ENCODE data around the gene NRXN3.

NRXN3 gene

DNA sequence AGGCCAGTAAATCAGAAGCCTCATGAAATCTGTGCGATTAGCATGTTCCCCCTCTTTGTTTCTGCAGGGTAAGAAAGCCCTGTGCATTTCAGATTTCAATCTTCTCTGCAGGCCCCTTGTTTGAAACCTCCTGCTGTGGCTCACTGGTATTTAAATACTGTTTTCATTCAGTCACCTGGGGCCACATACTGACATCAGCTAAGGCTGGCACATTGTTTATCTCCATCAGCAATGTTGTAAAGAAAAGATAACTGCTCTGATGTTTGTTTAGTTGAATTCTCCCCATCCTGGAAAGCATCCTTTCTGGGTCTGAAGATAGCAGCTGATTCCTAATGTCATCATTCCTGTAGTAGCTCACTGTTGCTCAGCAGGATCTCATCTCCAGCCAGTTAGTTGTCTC, 554.9 kb downstream of the NRXN3 start:
- H3K9me3 Mint-ChIP-seq = no peaks in the 10 kb centered on the region
- H3K4me3 Mint-ChIP-seq = no peak overlapping the region
- H3K27me3 Mint-ChIP-seq (ENCODE audit: low read depth) = no peaks in the 10 kb centered on the region
- H3K27ac Mint-ChIP-seq = no peak overlapping the region
- no peaks in the 10 kb centered on the region for H3K36me3 Mint-ChIP-seq (ENCODE audit: low read depth)
- H3K4me1 Mint-ChIP-seq (ENCODE audit: low read depth) = no peaks in the 10 kb centered on the region

GRCh38 chr14:78737116-78737515, 566.9 kb downstream of the NRXN3 start:
- H3K27ac Mint-ChIP-seq = no peak overlapping the region
- H3K4me3 Mint-ChIP-seq = no peak overlapping the region
- H3K4me1 Mint-ChIP-seq (ENCODE audit: low read depth) = no peaks in the 10 kb centered on the region
- no peaks in the 10 kb centered on the region for H3K27me3 Mint-ChIP-seq (ENCODE audit: low read depth)
- H3K36me3 Mint-ChIP-seq (ENCODE audit: low read depth) = no peaks in the 10 kb centered on the region
- no peaks in the 10 kb centered on the region for H3K9me3 Mint-ChIP-seq

GRCh38 chr14:78737601-78738000, 567.4 kb downstream of the NRXN3 start:
- Mint-ChIP-seq H3K4me3 (no peak overlapping the region), H3K36me3 (ENCODE audit: low read depth) (no peaks in the 10 kb centered on the region), H3K27ac (no peak overlapping the region), H3K9me3 (no peaks in the 10 kb centered on the region), H3K4me1 (ENCODE audit: low read depth) (no peaks in the 10 kb centered on the region), H3K27me3 (ENCODE audit: low read depth) (no peaks in the 10 kb centered on the region)

GRCh38 chr14:78746086-78746595, 576.0 kb downstream of the NRXN3 start:
- Mint-ChIP-seq H3K4me3 (no peak overlapping the region), H3K9me3 (no peaks in the 10 kb centered on the region), H3K27me3 (ENCODE audit: low read depth) (no peaks in the 10 kb centered on the region), H3K4me1 (ENCODE audit: low read depth) (no peaks in the 10 kb centered on the region), H3K27ac (no peak overlapping the region), H3K36me3 (ENCODE audit: low read depth) (no peaks in the 10 kb centered on the region)

- no peaks in the 10 kb centered on the region for H3K4me1 Mint-ChIP-seq (ENCODE audit: low read depth)
- no peaks in the 10 kb centered on the region for H3K36me3 Mint-ChIP-seq (ENCODE audit: low read depth)
- no peaks in the 10 kb centered on the region for H3K27me3 Mint-ChIP-seq (ENCODE audit: low read depth)
- no peak overlapping the region for H3K27ac Mint-ChIP-seq
- no peaks in the 10 kb centered on the region for H3K9me3 Mint-ChIP-seq
- H3K4me3 Mint-ChIP-seq = no peak overlapping the region
Measured at GRCh38 chr14:78747813-78748212, 577.6 kb downstream of the NRXN3 start.

- H3K27me3 Mint-ChIP-seq (ENCODE audit: low read depth) = no peaks in the 10 kb centered on the region
- H3K4me1 Mint-ChIP-seq (ENCODE audit: low read depth) = no peaks in the 10 kb centered on the region
- no peaks in the 10 kb centered on the region for H3K36me3 Mint-ChIP-seq (ENCODE audit: low read depth)
- H3K4me3 Mint-ChIP-seq = no peak overlapping the region
- no peak overlapping the region for H3K27ac Mint-ChIP-seq
- no peaks in the 10 kb centered on the region for H3K9me3 Mint-ChIP-seq
Measured at GRCh38 chr14:78752518-78753188, 582.5 kb downstream of the NRXN3 start.

- no peaks in the 10 kb centered on the region for H3K9me3 Mint-ChIP-seq
- no peaks in the 10 kb centered on the region for H3K4me1 Mint-ChIP-seq (ENCODE audit: low read depth)
- H3K36me3 Mint-ChIP-seq (ENCODE audit: low read depth) = no peaks in the 10 kb centered on the region
- H3K4me3 Mint-ChIP-seq = no peak overlapping the region
- no peaks in the 10 kb centered on the region for H3K27me3 Mint-ChIP-seq (ENCODE audit: low read depth)
- no peak overlapping the region for H3K27ac Mint-ChIP-seq
Measured at GRCh38 chr14:78754059-78754458, 583.9 kb downstream of the NRXN3 start.

- no peaks in the 10 kb centered on the region for H3K27me3 Mint-ChIP-seq (ENCODE audit: low read depth)
- no peaks in the 10 kb centered on the region for H3K9me3 Mint-ChIP-seq
- no peaks in the 10 kb centered on the region for H3K36me3 Mint-ChIP-seq (ENCODE audit: low read depth)
- no peaks in the 10 kb centered on the region for H3K4me1 Mint-ChIP-seq (ENCODE audit: low read depth)
- H3K4me3 Mint-ChIP-seq = no peak overlapping the region
- H3K27ac Mint-ChIP-seq = no peak overlapping the region
Measured at GRCh38 chr14:78758333-78758732, 588.2 kb downstream of the NRXN3 start.

- H3K27ac Mint-ChIP-seq = no peak overlapping the region
- no peaks in the 10 kb centered on the region for H3K4me1 Mint-ChIP-seq (ENCODE audit: low read depth)
- H3K4me3 Mint-ChIP-seq = no peak overlapping the region
- H3K36me3 Mint-ChIP-seq (ENCODE audit: low read depth) = no peaks in the 10 kb centered on the region
- H3K9me3 Mint-ChIP-seq = no peaks in the 10 kb centered on the region
- H3K27me3 Mint-ChIP-seq (ENCODE audit: low read depth) = no peaks in the 10 kb centered on the region
Measured at GRCh38 chr14:78762331-78762730, 592.2 kb downstream of the NRXN3 start.

DNA sequence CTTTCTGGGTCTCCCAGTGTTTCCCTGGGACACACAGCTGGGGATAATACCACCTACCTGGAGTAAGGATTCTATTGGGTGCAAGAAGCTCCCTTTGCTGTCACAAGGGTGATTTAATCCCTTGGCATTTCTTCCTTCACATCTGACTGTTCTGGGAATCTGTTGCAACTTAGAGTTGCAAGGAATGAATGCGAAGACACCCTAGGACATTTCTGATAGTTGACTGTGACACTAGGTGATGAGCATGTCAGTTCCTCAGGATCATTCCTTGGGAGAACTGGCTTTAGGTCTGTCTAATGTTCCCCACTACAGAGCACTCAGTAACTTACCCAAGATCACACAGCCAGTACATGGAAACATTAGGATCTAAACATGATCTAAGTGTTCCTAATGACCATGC, 593.6 kb downstream of the NRXN3 start:
- Mint-ChIP-seq H3K27ac (no peak overlapping the region), H3K27me3 (ENCODE audit: low read depth) (no peaks in the 10 kb centered on the region), H3K36me3 (ENCODE audit: low read depth) (no peaks in the 10 kb centered on the region), H3K4me1 (ENCODE audit: low read depth) (no peaks in the 10 kb centered on the region), H3K9me3 (no peaks in the 10 kb centered on the region), H3K4me3 (no peak overlapping the region)

GRCh38 chr14:78764240-78764639, 594.1 kb downstream of the NRXN3 start:
- H3K27ac Mint-ChIP-seq = no peak overlapping the region
- H3K9me3 Mint-ChIP-seq = no peaks in the 10 kb centered on the region
- no peaks in the 10 kb centered on the region for H3K36me3 Mint-ChIP-seq (ENCODE audit: low read depth)
- no peak overlapping the region for H3K4me3 Mint-ChIP-seq
- no peaks in the 10 kb centered on the region for H3K4me1 Mint-ChIP-seq (ENCODE audit: low read depth)
- no peaks in the 10 kb centered on the region for H3K27me3 Mint-ChIP-seq (ENCODE audit: low read depth)

GRCh38 chr14:78764645-78765044, 594.5 kb downstream of the NRXN3 start:
- no peaks in the 10 kb centered on the region for H3K9me3 Mint-ChIP-seq
- H3K27me3 Mint-ChIP-seq (ENCODE audit: low read depth) = no peaks in the 10 kb centered on the region
- H3K4me3 Mint-ChIP-seq = no peak overlapping the region
- H3K27ac Mint-ChIP-seq = no peak overlapping the region
- no peaks in the 10 kb centered on the region for H3K36me3 Mint-ChIP-seq (ENCODE audit: low read depth)
- H3K4me1 Mint-ChIP-seq (ENCODE audit: low read depth) = no peaks in the 10 kb centered on the region

- no peak overlapping the region for H3K4me3 Mint-ChIP-seq
- H3K4me1 Mint-ChIP-seq (ENCODE audit: low read depth) = no peaks in the 10 kb centered on the region
- H3K27me3 Mint-ChIP-seq (ENCODE audit: low read depth) = no peaks in the 10 kb centered on the region
- H3K9me3 Mint-ChIP-seq = no peaks in the 10 kb centered on the region
- H3K36me3 Mint-ChIP-seq (ENCODE audit: low read depth) = no peaks in the 10 kb centered on the region
- H3K27ac Mint-ChIP-seq = no peak overlapping the region
Measured at GRCh38 chr14:78767436-78767835, 597.3 kb downstream of the NRXN3 start.

DNA sequence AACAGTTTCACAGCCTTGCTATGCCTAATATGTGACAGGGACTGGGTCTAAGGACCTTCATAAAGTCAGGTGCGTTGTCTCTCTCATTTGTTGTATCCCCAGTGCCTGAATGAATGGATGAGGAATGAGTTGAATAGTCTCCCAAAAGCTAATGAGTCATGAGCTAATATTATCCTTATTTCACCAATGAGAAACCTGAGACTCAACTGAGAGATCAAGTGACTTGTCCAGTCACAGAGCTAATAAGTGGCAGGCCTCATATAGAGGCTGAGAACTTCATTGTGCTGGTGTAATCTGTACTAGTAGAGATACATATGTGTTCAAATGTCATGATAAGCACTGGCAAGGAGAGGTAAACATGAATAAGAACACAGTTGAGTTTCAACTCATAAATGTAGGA, 612.4 kb downstream of the NRXN3 start:
- no peaks in the 10 kb centered on the region for H3K36me3 Mint-ChIP-seq (ENCODE audit: low read depth)
- H3K27ac Mint-ChIP-seq = no peak overlapping the region
- no peaks in the 10 kb centered on the region for H3K27me3 Mint-ChIP-seq (ENCODE audit: low read depth)
- H3K4me3 Mint-ChIP-seq = no peak overlapping the region
- H3K4me1 Mint-ChIP-seq (ENCODE audit: low read depth) = no peaks in the 10 kb centered on the region
- H3K9me3 Mint-ChIP-seq = no peaks in the 10 kb centered on the region

GRCh38 chr14:78785265-78785664, 615.1 kb downstream of the NRXN3 start:
- no peak overlapping the region for H3K27ac Mint-ChIP-seq
- no peaks in the 10 kb centered on the region for H3K27me3 Mint-ChIP-seq (ENCODE audit: low read depth)
- no peak overlapping the region for H3K4me3 Mint-ChIP-seq
- no peaks in the 10 kb centered on the region for H3K36me3 Mint-ChIP-seq (ENCODE audit: low read depth)
- H3K9me3 Mint-ChIP-seq = no peaks in the 10 kb centered on the region
- H3K4me1 Mint-ChIP-seq (ENCODE audit: low read depth) = no peaks in the 10 kb centered on the region
